ENCODE data around the gene MPPED1.

Gene MPPED1

GRCh38 chr22:43542681-43543521 lies 131.1 kb downstream of the MPPED1 start:
- no peak for DNase-seq (ENCODE audit: low spot score)

- DNase-seq (ENCODE audit: low spot score) = no peak
These were observed 131.9 kb downstream of the MPPED1 start for GRCh38 chr22:43543522-43544288.

- no peak for DNase-seq (ENCODE audit: low spot score)
These were observed 132.5 kb downstream of the MPPED1 start for GRCh38 chr22:43544289-43544673.

- no peak for DNase-seq (ENCODE audit: low spot score)
These were observed 134.4 kb downstream of the MPPED1 start for GRCh38 chr22:43546186-43546585.

- DNase-seq (ENCODE audit: low spot score) = no peak
These were observed 138.3 kb downstream of the MPPED1 start for GRCh38 chr22:43550024-43550620.

GRCh38 chr22:43550672-43551071 lies 138.9 kb downstream of the MPPED1 start:
- DNase-seq (ENCODE audit: low spot score) = no peak

- DNase-seq (ENCODE audit: low spot score) = no peak
These were observed 141.8 kb downstream of the MPPED1 start for GRCh38 chr22:43553451-43554258.

- DNase-seq (ENCODE audit: low spot score) = no peak
These were observed 142.4 kb downstream of the MPPED1 start for GRCh38 chr22:43554259-43554636.

GRCh38 chr22:43554694-43555365 lies 143.0 kb downstream of the MPPED1 start:
- no peak for DNase-seq (ENCODE audit: low spot score)

- no peak for DNase-seq (ENCODE audit: low spot score)
These were observed 144.0 kb downstream of the MPPED1 start for GRCh38 chr22:43555561-43556515.
